T-helper 1 cell treated with Interleukin-12 subunit alpha and Interleukin-12 subunit beta and Interleukin-4 antibody, amounts not matched to agents 30 ng/mL and 1 ng/mL, for 36 hours (primary cell): ENCODE results near the gene RDH14. TPM values are rescaled to one million over a fixed set of nuclear protein-coding genes. Genes with fewer than 3 reads are reported as not detected.

Source experiments
- intact Hi-C: fragments of 100-400 bp; cut with micrococcal nuclease; formaldehyde crosslinking; loops from one replicate; pipeline ENCODE4 v1.15.1; 2024
- total RNA-seq: library from RNA; stranded (reverse); gene quantifications from 2 replicates; pipeline ENCODE4 v1.2.3, GENCODE V29; 2022

RDH14 gene
- total RNA-seq, 1 donor from 2014 or later, result 12.6 TPM

GRCh38 chr2:18566145-18566769 is 5.8 kb upstream of the RDH14 start:
- intact Hi-C loops, result no loop called here

GRCh38 chr2:18560797-18561085 is 288 bp upstream of the RDH14 start:
- intact Hi-C loops, result loop anchor here (1.0 to 5.0 kb wide), 11 partner anchors 40 to 1791 kb away; partner anchors contain the start of genes GEN1 and TTC32

- intact Hi-C loops, result loop anchor here (1.0 to 5.0 kb wide), 11 partner anchors 39 to 1792 kb away; partner anchors contain the start of genes GEN1 and TTC32
Measured at GRCh38 chr2:18559531-18560030, 872 bp downstream of the RDH14 start.

- intact Hi-C loops, result no loop called here
Measured at GRCh38 chr2:18558458-18558857, 2.0 kb downstream of the RDH14 start.

- intact Hi-C loops, result no loop called here
Measured at GRCh38 chr2:18557121-18557520, 3.3 kb downstream of the RDH14 start.

- intact Hi-C loops, result no loop called here
Measured at GRCh38 chr2:18552351-18553077, 7.9 kb downstream of the RDH14 start.

GRCh38 chr2:18551623-18552022 is 8.8 kb downstream of the RDH14 start:
- intact Hi-C loops, result no loop called here

- intact Hi-C loops, result no loop called here
Measured at GRCh38 chr2:18551169-18551568, 9.3 kb downstream of the RDH14 start.

- intact Hi-C loops, result no loop called here
Measured at GRCh38 chr2:18550433-18550832, 10.0 kb downstream of the RDH14 start.

GRCh38 chr2:18549083-18549482 is 11.4 kb downstream of the RDH14 start:
- intact Hi-C loops, result no loop called here

- intact Hi-C loops, result no loop called here
Measured at GRCh38 chr2:18548621-18549020, 11.8 kb downstream of the RDH14 start.

GRCh38 chr2:18546567-18546966 is 13.9 kb downstream of the RDH14 start:
- intact Hi-C loops, result no loop called here

GRCh38 chr2:18545384-18545783 is 15.1 kb downstream of the RDH14 start:
- intact Hi-C loops, result no loop called here

GRCh38 chr2:18544171-18544570 is 16.3 kb downstream of the RDH14 start:
- intact Hi-C loops, result no loop called here

GRCh38 chr2:18540872-18541271 is 19.6 kb downstream of the RDH14 start:
- intact Hi-C loops, result no loop called here

- intact Hi-C loops, result no loop called here
Measured at GRCh38 chr2:18536697-18537096, 23.8 kb downstream of the RDH14 start.

GRCh38 chr2:18536100-18536499 is 24.4 kb downstream of the RDH14 start:
- intact Hi-C loops, result no loop called here

GRCh38 chr2:18531194-18531593 is 29.3 kb downstream of the RDH14 start:
- intact Hi-C loops, result no loop called here

GRCh38 chr2:18527822-18528221 is 32.6 kb downstream of the RDH14 start:
- intact Hi-C loops, result loop anchor here (10.0 kb wide), 1 partner anchor 467 kb away; no protein-coding TSS in a partner anchor

- intact Hi-C loops, result loop anchor here (10.0 kb wide), 1 partner anchor 467 kb away; no protein-coding TSS in a partner anchor
Measured at GRCh38 chr2:18527326-18527725, 33.1 kb downstream of the RDH14 start.

- intact Hi-C loops, result loop anchor here (10.0 kb wide), 1 partner anchor 468 kb away; no protein-coding TSS in a partner anchor
Measured at GRCh38 chr2:18526429-18526828, 34.0 kb downstream of the RDH14 start.

GRCh38 chr2:18525852-18526251 is 34.6 kb downstream of the RDH14 start:
- intact Hi-C loops, result loop anchor here (10.0 kb wide), 1 partner anchor 469 kb away; no protein-coding TSS in a partner anchor
